ENCODE data around the gene CNOT4.
"Not testable (repeated sequence)": the region's sequence is repeated elsewhere in the genome, so short reads cannot be mapped to it uniquely, and the experiment has no call there.

Gene CNOT4

DNA sequence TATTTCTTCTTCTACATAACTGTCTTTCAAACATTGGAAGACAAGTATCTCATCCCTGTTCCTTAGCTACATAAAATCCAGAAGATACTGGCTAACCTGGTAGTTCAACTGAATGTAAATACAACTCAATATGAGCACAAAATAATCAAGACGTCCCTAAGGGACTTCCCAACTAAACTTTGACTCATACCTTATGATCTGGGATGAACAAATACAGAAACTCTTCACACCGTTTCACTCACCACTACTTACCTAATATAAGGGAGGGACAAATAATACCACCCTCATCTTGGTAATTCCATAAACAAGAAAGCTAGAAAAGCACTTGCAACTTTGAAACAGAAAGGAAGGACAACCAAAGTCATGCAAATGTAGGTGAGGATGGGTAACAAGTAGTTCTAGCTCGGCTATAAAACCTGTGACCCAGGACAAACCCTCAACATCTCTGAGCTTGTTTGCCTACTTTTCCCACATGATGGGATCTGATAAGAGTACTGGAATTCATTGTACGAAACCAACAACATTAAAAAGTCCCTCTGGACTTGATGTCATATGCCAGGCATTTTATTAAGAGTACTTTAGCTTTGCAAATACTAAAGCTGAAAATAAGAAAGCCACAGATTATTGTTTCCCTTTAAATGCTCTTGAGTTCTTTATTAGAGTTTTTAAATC, 154.4 kb downstream of the CNOT4 start:
- no peak for DNase-seq

DNA sequence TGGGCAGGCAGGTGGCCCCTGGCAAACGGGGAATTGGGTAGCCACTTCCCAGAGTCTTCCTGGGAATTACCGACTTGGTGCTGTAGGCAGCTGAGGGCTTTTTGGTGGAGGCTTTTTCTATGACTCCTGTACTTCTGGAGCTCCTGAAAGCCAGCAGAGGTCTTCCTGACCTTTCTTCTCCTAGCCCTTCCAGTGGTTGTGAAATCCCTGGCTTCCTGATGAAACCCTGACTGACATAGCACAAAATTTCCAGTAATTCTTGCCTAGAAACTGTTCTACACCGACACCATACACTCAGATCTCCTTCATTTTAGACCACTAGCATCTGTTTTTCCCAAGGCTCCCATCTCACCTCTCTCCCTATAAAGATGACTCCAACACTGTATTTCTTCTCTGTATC, 156.1 kb downstream of the CNOT4 start:
- DNase-seq: no peak

- no peak for DNase-seq
Measured at GRCh38 chr7:135352285-135352684, 157.6 kb downstream of the CNOT4 start.

DNA sequence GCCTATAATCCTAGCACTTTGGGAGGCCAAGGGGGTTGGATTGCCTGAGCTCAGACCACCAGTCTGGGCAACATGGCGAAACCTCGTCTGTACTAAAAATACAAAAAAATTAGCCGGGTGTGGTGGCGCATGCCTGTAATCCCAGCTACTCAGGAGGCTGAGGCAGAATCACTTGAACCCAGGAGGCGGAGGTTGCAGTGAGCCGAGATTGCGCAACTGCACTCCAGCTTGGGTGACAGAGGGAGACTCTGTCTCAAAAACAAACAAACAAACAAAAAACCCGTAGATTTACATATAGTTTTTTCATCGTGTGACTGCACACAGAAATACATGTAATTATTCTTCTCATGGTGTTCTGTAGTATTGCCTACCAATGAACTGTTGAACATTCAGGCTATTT, 158.8 kb downstream of the CNOT4 start:
- DNase-seq: not testable (repeated sequence)

DNA sequence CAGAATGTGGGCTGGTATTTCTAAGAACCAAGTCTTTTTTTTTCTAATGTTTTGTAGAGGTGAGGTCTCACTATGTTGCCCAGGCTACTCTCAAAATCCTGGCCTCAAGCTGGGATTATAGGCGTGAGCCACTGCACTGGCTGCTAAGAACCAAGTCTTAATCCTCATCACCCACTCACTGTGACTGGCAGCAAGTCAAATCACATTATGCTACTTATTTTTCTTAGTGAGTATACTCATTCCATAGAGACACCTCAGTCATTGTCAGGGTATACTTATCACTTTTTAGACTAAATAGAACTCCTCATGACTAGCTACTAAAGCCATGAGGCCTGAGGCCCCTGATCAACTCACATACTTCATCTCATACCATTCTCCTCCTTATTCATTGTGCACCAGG, 160.2 kb downstream of the CNOT4 start:
- DNase-seq: no peak

DNA sequence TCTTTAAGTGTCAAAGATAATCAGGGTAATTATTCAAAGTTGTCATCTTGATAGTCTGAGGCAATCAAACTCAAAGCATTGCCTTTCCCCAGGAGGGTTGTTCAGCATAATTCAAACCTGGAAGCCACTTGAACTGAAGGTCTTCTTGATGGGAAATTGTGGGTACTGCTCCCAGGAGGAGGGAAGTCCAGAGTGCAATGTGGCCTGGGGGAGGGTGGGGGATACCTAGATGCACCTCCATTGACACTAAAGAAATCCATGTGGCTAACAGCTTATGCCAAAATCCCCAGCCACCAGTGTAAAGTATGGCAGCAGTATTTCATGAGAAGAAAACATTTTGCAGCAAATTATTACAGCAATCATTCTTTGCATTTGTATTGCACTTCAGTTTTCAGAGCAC, 161.4 kb downstream of the CNOT4 start:
- no peak for DNase-seq

GRCh38 chr7:135343361-135343760, 166.5 kb downstream of the CNOT4 start:
- DNase-seq: no peak

DNA sequence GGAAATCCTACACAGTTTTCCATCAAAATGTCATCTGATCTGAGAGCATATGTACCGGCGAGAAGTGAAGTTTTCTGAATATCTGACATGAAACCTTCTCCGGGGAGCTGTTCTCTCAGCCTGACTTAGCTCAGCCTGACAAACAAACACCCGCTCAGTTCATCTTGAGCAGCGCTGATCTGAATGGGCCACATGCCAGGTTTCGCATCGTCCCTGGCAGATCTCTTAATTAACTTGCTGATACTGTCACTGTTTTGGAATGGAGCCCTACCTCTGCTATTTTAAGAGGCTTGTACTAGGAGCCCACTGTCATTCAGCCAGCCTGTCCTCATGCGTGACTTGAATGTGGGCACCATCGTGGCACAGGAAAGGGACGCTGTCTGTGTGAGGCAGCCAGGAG, 167.0 kb downstream of the CNOT4 start:
- no peak for DNase-seq

GRCh38 chr7:135341049-135341448, 168.9 kb downstream of the CNOT4 start:
- DNase-seq: no peak

DNA sequence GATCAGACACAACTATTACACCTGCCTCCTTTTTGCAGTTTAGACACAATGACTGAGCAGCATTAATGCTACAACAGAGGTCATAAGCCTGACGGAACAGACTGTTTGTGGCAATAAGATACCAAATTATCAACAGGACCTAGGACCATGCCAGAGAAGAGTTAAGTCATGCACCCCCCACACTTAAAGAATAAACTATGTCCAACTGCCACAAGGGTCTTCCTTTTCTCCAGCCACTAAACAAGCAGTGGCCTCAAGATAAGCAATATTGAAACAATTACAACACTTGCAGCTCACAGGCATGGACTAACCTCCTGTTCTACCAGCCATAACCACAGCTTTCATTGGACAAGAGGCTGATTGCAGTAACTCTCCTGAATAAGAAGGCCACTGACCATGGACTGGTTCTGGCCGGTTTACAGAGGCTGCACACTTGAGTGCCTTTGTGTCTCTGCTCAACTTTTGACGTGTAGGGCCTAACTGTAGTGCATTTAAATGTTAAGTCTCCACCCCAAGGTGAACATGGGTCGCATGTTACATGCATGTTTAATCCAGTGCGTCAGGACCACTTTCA, 171.8 kb downstream of the CNOT4 start:
- no peak for DNase-seq

GRCh38 chr7:135337506-135337905, 172.4 kb downstream of the CNOT4 start:
- no peak for DNase-seq

GRCh38 chr7:135335628-135336139, 174.2 kb downstream of the CNOT4 start:
- peak; percentile 22 for DNase-seq

GRCh38 chr7:135334830-135335543, 174.9 kb downstream of the CNOT4 start:
- DNase-seq: no peak

DNA sequence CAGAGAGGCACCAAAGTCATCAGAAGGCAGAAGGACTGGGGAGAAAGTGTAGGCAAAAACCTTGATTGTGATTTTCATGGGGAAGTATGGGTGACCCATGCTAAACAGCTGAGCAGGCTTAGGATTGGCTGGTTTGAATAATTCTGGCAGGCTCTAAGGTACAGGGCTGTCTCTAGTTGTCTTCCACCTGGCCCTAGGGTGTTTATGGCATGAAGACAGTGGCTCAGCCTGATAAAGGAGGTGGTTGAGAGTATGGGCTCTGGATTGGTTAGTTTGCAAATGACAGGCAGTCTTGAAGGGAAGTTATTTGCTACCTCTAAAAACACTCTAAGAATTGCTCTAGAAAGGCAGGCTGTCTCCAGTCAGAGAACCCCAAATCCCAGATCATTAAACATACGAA, 176.0 kb downstream of the CNOT4 start:
- DNase-seq: no peak

GRCh38 chr7:135333200-135333599, 176.7 kb downstream of the CNOT4 start:
- no peak for DNase-seq

DNA sequence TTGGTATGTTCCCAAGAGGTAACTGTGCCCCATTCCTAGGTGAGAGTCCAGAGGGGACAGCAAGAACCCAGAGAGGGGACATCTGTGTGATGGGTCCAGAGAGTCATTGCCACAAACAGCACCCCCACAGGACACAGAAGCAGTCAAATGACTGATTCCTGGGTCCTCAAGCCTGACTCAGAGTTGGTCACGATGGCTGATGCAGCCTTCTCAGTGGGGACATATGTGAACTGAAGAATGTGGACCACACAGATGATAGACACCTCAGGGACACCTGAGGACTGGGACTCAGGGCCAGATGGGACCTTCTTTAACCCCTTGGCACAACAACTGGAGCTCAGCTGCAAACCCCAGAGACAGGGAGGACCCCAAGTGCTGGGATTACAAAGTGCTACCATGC, 179.8 kb downstream of the CNOT4 start:
- DNase-seq: no peak

DNA sequence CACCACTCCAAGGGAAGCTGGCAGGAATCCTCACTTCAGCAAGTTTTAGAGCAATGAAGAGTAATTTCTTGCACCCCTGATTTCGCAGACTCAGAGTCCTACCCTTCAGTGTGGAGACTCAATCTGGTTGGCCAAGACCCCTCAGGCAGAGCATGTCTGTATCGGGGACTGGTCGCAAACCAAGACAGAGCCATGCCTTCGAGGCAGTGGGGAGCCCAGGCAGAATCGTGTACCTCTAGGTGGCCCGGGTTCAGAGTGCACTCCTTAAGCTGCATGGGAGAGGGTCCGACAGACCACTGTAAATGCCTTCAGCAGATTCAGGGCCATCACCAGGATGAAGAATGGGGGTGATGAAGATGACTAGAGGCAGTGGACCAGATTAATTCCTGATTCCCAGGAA, 181.4 kb downstream of the CNOT4 start:
- DNase-seq: no peak

GRCh38 chr7:135328053-135328452, 181.8 kb downstream of the CNOT4 start:
- DNase-seq: no peak

GRCh38 chr7:135327458-135327857, 182.4 kb downstream of the CNOT4 start:
- no peak for DNase-seq

GRCh38 chr7:135326636-135327280, 183.1 kb downstream of the CNOT4 start:
- no peak for DNase-seq

GRCh38 chr7:135322571-135323340, 187.1 kb downstream of the CNOT4 start:
- no peak for DNase-seq

DNA sequence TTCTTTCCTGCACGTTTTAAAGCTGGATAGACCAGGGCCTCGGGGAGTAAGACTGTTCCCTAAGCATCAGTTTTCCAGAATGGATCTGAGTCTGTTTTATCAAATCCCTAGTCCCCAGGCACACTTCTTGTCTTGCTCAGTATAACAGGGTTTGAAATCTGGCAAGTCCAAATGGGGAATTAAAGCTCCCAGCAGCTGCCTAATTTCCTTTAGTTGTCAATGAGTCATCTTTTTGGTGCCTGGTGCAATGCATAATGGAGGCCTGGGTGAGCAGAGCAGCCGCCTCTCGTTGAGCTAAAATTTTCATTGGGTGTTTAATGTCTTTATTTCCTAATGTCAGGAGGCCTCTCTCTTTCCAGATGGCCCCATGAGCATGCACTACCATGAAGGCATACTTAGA, 188.3 kb downstream of the CNOT4 start:
- DNase-seq: no peak

GRCh38 chr7:135320953-135321352, 188.9 kb downstream of the CNOT4 start:
- DNase-seq: not testable (repeated sequence)
